ENCODE results near the gene MAML2.

The MAML2 gene

GRCh38 chr11:96317985-96318384 is 25.0 kb downstream of the MAML2 start:
- H3K79me2 ChIP-seq (ENCODE audit: insufficient read depth, low read length) = no peaks in the 10 kb centered on the region
- DNase-seq (no peak), ATAC-seq (ENCODE audit: insufficient read depth, low read depth) (no peak)
- peaks cover 9% of the 10 kb centered on the region for H3K4me1 ChIP-seq (ENCODE audit: insufficient read depth, low read length)
- no peak overlapping the region for H3K27ac ChIP-seq (ENCODE audit: low read length)
- H3K9ac ChIP-seq (ENCODE audit: low read depth, low read length) = no peak overlapping the region
- no peaks in the 10 kb centered on the region for H3K9me3 ChIP-seq (ENCODE audit: insufficient read depth, low read length, severe bottlenecking)
- no peaks in the 10 kb centered on the region for H3K27me3 ChIP-seq (ENCODE audit: insufficient read depth, low read length, poor library complexity)
- H2AFZ ChIP-seq (ENCODE audit: low read depth, low read length) = no peak overlapping the region
- H3K4me3 ChIP-seq (ENCODE audit: low read depth in 1 of 2, low read length in 2 of 2) = no peak overlapping the region
- TF ChIP-seq EZH2 (IDR thresholded peaks at IDR 0.05; ENCODE audit: borderline replicate concordance, low read depth, low read length, severe bottlenecking) = no peak
- TF ChIP-seq, protein P1, sequence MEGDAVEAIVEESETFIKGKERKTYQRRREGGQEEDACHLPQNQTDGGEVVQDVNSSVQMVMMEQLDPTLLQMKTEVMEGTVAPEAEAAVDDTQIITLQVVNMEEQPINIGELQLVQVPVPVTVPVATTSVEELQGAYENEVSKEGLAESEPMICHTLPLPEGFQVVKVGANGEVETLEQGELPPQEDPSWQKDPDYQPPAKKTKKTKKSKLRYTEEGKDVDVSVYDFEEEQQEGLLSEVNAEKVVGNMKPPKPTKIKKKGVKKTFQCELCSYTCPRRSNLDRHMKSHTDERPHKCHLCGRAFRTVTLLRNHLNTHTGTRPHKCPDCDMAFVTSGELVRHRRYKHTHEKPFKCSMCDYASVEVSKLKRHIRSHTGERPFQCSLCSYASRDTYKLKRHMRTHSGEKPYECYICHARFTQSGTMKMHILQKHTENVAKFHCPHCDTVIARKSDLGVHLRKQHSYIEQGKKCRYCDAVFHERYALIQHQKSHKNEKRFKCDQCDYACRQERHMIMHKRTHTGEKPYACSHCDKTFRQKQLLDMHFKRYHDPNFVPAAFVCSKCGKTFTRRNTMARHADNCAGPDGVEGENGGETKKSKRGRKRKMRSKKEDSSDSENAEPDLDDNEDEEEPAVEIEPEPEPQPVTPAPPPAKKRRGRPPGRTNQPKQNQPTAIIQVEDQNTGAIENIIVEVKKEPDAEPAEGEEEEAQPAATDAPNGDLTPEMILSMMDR (IDR thresholded peaks at IDR 0.05; ENCODE audit: borderline replicate concordance, extremely low read depth, low read length, poor library complexity, severe bottlenecking) = no peak
- H4K20me1 ChIP-seq (ENCODE audit: insufficient read depth, low read length) = no peaks in the 10 kb centered on the region
- no peak overlapping the region for H3K4me2 ChIP-seq (ENCODE audit: insufficient read depth, low read length)
- H3K36me3 ChIP-seq (ENCODE audit: insufficient read depth, low read length) = no peaks in the 10 kb centered on the region

GRCh38 chr11:96317571-96317970 is 25.4 kb downstream of the MAML2 start:
- no peaks in the 10 kb centered on the region for H3K9me3 ChIP-seq (ENCODE audit: insufficient read depth, low read length, severe bottlenecking)
- H3K36me3 ChIP-seq (ENCODE audit: insufficient read depth, low read length) = no peaks in the 10 kb centered on the region
- ATAC-seq (ENCODE audit: insufficient read depth, low read depth) (no peak), DNase-seq (no peak)
- no peaks in the 10 kb centered on the region for H3K27me3 ChIP-seq (ENCODE audit: insufficient read depth, low read length, poor library complexity)
- H3K27ac ChIP-seq (ENCODE audit: low read length) = no peak overlapping the region
- no peak overlapping the region for H2AFZ ChIP-seq (ENCODE audit: low read depth, low read length)
- H3K4me3 ChIP-seq (ENCODE audit: low read depth in 1 of 2, low read length in 2 of 2) = no peak overlapping the region
- H3K79me2 ChIP-seq (ENCODE audit: insufficient read depth, low read length) = no peaks in the 10 kb centered on the region
- peaks cover 9% of the 10 kb centered on the region for H3K4me1 ChIP-seq (ENCODE audit: insufficient read depth, low read length)
- H4K20me1 ChIP-seq (ENCODE audit: insufficient read depth, low read length) = no peaks in the 10 kb centered on the region
- H3K9ac ChIP-seq (ENCODE audit: low read depth, low read length) = no peak overlapping the region
- H3K4me2 ChIP-seq (ENCODE audit: insufficient read depth, low read length) = no peak overlapping the region
- no peak for TF ChIP-seq EZH2 (IDR thresholded peaks at IDR 0.05; ENCODE audit: borderline replicate concordance, low read depth, low read length, severe bottlenecking)
- TF ChIP-seq, protein P1 (IDR thresholded peaks at IDR 0.05; ENCODE audit: borderline replicate concordance, extremely low read depth, low read length, poor library complexity, severe bottlenecking) = no peak

- H3K27me3 ChIP-seq (ENCODE audit: insufficient read depth, low read length, poor library complexity) = no peaks in the 10 kb centered on the region
- H2AFZ ChIP-seq (ENCODE audit: low read depth, low read length) = no peak overlapping the region
- TF ChIP-seq EZH2 (IDR thresholded peaks at IDR 0.05; ENCODE audit: borderline replicate concordance, low read depth, low read length, severe bottlenecking) = no peak
- TF ChIP-seq, protein P1 (IDR thresholded peaks at IDR 0.05; ENCODE audit: borderline replicate concordance, extremely low read depth, low read length, poor library complexity, severe bottlenecking) = no peak
These were observed 26.1 kb downstream of the MAML2 start for GRCh38 chr11:96316869-96317268.

GRCh38 chr11:96315476-96315875 is 27.5 kb downstream of the MAML2 start:
- Histone ChIP-seq H3K9ac (ENCODE audit: low read depth, low read length) (no peak overlapping the region), H4K20me1 (ENCODE audit: insufficient read depth, low read length) (no peaks in the 10 kb centered on the region), H3K27ac (ENCODE audit: low read length) (no peak overlapping the region), H3K4me1 (ENCODE audit: insufficient read depth, low read length) (peaks cover 9% of the 10 kb centered on the region), H3K79me2 (ENCODE audit: insufficient read depth, low read length) (no peaks in the 10 kb centered on the region), H3K4me2 (ENCODE audit: insufficient read depth, low read length) (no peak overlapping the region), H3K9me3 (ENCODE audit: insufficient read depth, low read length, severe bottlenecking) (no peaks in the 10 kb centered on the region), H3K27me3 (ENCODE audit: insufficient read depth, low read length, poor library complexity) (no peaks in the 10 kb centered on the region), H2AFZ (ENCODE audit: low read depth, low read length) (no peak overlapping the region), H3K36me3 (ENCODE audit: insufficient read depth, low read length) (no peaks in the 10 kb centered on the region), H3K4me3 (ENCODE audit: low read depth in 1 of 2, low read length in 2 of 2) (no peak overlapping the region)
- DNase-seq (no peak), ATAC-seq (ENCODE audit: insufficient read depth, low read depth) (no peak)
- TF ChIP-seq, protein P1 (IDR thresholded peaks at IDR 0.05; ENCODE audit: borderline replicate concordance, extremely low read depth, low read length, poor library complexity, severe bottlenecking) = no peak
- no peak for TF ChIP-seq EZH2 (IDR thresholded peaks at IDR 0.05; ENCODE audit: borderline replicate concordance, low read depth, low read length, severe bottlenecking)

More at GRCh38 chr11:96316869-96317268, 26.1 kb downstream of the MAML2 start:
- no peak for ATAC-seq (ENCODE audit: insufficient read depth, low read depth)
- Histone ChIP-seq H4K20me1 (ENCODE audit: insufficient read depth, low read length) (no peaks in the 10 kb centered on the region), H3K4me1 (ENCODE audit: insufficient read depth, low read length) (peaks cover 9% of the 10 kb centered on the region), H3K4me2 (ENCODE audit: insufficient read depth, low read length) (no peak overlapping the region), H3K4me3 (ENCODE audit: low read depth in 1 of 2, low read length in 2 of 2) (no peak overlapping the region), H3K36me3 (ENCODE audit: insufficient read depth, low read length) (no peaks in the 10 kb centered on the region), H3K27ac (ENCODE audit: low read length) (no peak overlapping the region), H3K9ac (ENCODE audit: low read depth, low read length) (no peak overlapping the region), H3K9me3 (ENCODE audit: insufficient read depth, low read length, severe bottlenecking) (no peaks in the 10 kb centered on the region), H3K79me2 (ENCODE audit: insufficient read depth, low read length) (no peaks in the 10 kb centered on the region)
- DNase-seq = no peak

Measured in DND-41 (cell line).